Retinal pigment epithelial cell (primary cell): ENCODE results near the gene BCHE.

Experiments used
- DNase-seq: peaks from one replicate; pipeline ENCODE4 v3.0.0-alpha.2; 2010; ENCODE audit warnings: low read depth
- H3K4me3 ChIP-seq: 2 replicates; pipeline ENCODE4 v1.5.1; 2011; ENCODE audit warnings: mild to moderate bottlenecking, low read length, control low read depth, moderate library complexity
- TF ChIP-seq, protein P1 (sequence below): conservative IDR thresholded peaks from 2 replicates; pipeline ENCODE4 v1.5.1; 2011; ENCODE audit warnings: low read depth, low read length, control low read depth, inconsistent platforms

BCHE gene

DNA sequence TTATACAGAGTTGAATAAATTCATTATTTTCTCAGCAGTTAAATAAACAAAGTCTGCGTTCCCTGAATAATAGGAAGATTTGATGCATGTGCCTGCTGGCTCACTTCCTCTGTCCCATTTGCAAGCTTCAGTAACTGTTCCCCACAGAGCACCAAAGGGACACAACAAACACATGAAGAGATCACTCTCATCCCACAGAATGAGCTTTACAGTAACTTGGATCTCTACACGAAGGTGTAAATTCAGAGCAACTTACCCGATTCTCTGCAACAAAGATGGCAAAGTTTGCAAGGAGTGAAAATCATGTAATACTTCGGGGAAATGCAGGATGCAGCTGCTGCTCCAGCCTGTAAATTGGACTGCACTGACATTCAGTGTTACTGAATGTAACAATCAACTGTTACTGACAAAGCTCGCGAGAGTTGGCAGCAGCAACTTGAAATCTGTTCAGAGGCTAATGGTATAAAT, at the start of gene BCHE:
Gene BCHE (minus strand): TSS at position 366 of the 468 bp plus-strand sequence. CDS start 6,390 bp downstream, outside the sequence.
- peak within 1 kb of the TSS; percentile 21 for H3K4me3 ChIP-seq
- no peak for DNase-seq
- TF ChIP-seq, protein P1, sequence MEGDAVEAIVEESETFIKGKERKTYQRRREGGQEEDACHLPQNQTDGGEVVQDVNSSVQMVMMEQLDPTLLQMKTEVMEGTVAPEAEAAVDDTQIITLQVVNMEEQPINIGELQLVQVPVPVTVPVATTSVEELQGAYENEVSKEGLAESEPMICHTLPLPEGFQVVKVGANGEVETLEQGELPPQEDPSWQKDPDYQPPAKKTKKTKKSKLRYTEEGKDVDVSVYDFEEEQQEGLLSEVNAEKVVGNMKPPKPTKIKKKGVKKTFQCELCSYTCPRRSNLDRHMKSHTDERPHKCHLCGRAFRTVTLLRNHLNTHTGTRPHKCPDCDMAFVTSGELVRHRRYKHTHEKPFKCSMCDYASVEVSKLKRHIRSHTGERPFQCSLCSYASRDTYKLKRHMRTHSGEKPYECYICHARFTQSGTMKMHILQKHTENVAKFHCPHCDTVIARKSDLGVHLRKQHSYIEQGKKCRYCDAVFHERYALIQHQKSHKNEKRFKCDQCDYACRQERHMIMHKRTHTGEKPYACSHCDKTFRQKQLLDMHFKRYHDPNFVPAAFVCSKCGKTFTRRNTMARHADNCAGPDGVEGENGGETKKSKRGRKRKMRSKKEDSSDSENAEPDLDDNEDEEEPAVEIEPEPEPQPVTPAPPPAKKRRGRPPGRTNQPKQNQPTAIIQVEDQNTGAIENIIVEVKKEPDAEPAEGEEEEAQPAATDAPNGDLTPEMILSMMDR: no peak

DNA sequence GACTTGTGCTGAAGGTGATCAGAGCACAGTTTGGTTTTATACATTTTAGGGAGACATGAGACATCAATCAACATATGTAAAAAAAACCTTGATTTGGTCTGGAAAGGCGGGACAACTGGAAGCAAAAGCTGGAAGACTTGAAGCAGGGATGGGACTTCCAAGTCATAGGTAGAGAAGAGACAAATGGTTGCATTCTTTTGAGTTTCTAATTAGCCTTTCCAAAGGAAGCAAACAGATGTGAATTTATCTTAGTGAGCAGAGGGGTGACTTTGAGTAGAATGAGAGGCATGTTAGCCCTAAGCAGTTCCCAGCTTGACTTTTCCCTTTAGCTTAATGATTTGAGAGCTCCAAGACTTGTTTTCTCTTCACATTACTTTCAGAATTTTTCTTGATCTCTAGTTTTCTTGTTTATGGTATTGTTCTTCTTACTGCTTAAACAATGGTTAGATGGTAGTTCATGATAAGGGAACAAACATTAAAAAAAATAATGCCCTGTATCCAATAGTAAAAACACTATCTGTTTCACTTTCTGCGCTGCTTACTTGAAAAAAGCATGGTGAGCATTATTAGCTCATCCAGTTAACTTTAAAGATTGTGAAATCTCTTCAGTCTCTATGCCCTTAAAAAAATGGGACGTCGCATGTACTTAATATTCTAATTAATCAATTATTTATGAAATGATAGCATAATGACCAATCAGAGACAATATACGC, 48.5 kb upstream of the BCHE start:
- DNase-seq: no peak
- no peak overlapping the region for H3K4me3 ChIP-seq
- TF ChIP-seq, protein P1: no peak

DNA sequence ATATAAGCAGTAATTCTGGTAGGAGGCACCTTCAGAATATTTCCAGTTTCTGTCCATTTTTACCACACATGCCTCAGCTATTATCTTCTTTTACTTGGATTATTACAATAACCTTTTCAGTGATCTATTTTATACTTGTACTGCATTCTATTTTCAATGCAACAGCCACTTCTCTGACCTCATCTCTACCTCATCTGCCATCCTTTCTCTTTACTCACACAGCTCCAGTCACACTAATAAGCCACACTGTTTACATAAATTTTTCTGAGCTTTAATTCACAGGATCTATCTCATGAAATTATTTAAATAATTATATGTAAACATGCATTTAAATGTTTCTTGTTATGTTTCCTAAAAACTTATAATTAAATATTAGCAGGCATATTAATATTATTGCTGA, 47.3 kb upstream of the BCHE start:
- TF ChIP-seq, protein P1: no peak
- no peak overlapping the region for H3K4me3 ChIP-seq
- no peak for DNase-seq

DNA sequence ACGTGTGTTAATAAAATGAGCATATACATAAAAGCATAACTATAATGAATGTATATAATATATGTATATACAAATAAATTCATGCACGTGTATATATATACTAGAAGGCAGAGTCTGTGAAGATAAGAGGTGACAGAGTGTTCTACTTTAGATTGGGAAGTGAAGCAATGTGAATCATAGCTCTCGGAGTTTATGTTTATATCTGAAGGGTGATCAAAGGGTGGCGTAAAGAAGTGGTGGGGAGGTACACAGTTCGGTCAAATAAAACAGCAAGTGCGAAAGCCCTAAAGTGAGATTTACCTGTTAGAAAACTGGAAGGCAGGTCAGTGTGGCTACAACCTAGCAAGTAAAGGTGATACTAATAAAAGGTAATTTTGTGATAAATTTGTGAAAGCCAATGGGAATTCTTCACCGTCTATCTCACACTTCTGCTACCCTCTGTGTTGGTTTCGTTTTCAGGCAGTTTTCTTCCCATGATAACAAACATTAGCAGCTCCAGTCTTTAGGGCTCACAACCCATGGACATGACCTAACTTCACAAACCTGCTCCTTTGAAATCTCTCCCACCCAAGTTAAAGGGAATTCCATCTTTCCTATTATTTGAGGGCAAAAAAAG, 46.7 kb upstream of the BCHE start:
- TF ChIP-seq, protein P1: no peak
- no peak overlapping the region for H3K4me3 ChIP-seq
- DNase-seq: no peak

DNA sequence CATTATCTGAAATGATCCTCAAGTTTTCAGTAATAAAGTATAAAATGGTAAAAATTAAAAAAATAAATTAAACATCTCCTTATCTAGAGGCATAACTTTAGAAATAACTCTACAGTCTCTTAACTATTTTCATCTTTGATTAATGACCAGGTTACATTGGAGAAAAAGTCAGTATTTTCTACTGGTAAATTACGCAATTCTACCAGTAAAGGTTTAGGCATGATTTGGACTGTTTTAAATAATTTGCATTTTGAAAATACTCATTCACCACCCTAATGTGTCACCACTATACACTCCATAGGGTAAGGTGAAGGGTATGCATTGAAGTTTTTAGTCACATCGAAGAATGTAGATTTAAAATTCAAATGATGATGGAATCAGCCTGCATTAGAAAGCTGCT, 45.9 kb upstream of the BCHE start:
- TF ChIP-seq, protein P1: no peak
- H3K4me3 ChIP-seq: no peak overlapping the region
- DNase-seq: no peak

GRCh38 chr3:165875644-165876043, 38.4 kb upstream of the BCHE start:
- no peak for DNase-seq
- TF ChIP-seq, protein P1: no peak
- H3K4me3 ChIP-seq: no peak overlapping the region
